Activated naive CD4-positive, alpha-beta T cell treated with anti-CD3 and anti-CD28 coated beads, Interleukin-2, amount 50 U/mL, for 72 hours (primary cell): ENCODE measurements around the gene CFH. TPM values are rescaled to one million over a fixed set of nuclear protein-coding genes. Genes with fewer than 3 reads are reported as not detected.

Experiments
- total RNA-seq, 2 donors: library from RNA; stranded (reverse); gene quantifications; one replicate each; pipeline ENCODE4 v1.2.3, GENCODE V29; 2022

CFH gene
- total RNA-seq, 2 donors from 2014 or later = 0.34 TPM; not detected in 1

Other genes starting within 250 kb of the CFH start
- gene KCNT2, start 43.6 kb upstream of the CFH start, total RNA-seq = not detected
- gene CFHR3, start 122.8 kb downstream of the CFH start, total RNA-seq = not detected
- not detected for gene CFHR1, start 167.7 kb downstream of the CFH start, total RNA-seq
- not detected for gene CFHR4, start 236.0 kb downstream of the CFH start, total RNA-seq